Right lobe of liver (tissue), 4 donors: Measurements from ENCODE around the gene PHYKPL.
A peak's percentile ranks its signal among the peaks of the same experiment; 100 is the strongest.

Source experiments
- CTCF ChIP-seq, 4 donors: fragments of 200-600 bp in 3 of 4; fragments of 450-650 bp in 1 of 4; IDR thresholded peaks; one replicate each; pipeline versions ENCODE4 v1.5.1 to v1.8.0; 2016 to 2022; ENCODE audit warnings: antibody characterized with exemption in 4 of 4, mild to moderate bottlenecking in 2 of 4
- POLR2A ChIP-seq: fragments of 450-650 bp; IDR thresholded peaks from one replicate; pipeline ENCODE4 v1.6.1; 2017; ENCODE audit warnings: antibody characterized with exemption, mild to moderate bottlenecking
- donor health status: DM: no; HTN: no; CAD: no.
- donor health status: DM: no; HTN: no; CAD: no.
- donor health status: DM: no; HTN: yes; CAD: no.

GRCh38 chr5:178204935-178205748, 27.5 kb downstream of the PHYKPL start:
- TF ChIP-seq CTCF (IDR thresholded peaks at IDR 0.05) (no peak), POLR2A (peak; percentile 41)
